Activated CD8-positive, alpha-beta memory T cell treated with anti-CD3 and anti-CD28 coated beads, Interleukin-2, amount 50 U/mL, for 24 hours (primary cell): ENCODE measurements around the gene MTERF4.
A peak's percentile ranks its signal among the peaks of the same experiment; 100 is the strongest.

Experiments
- DNase-seq: peaks from one replicate; pipeline ENCODE4 v3.0.0-alpha.2; 2020; ENCODE audit errors: extremely low read depth

Gene MTERF4

GRCh38 chr2:241102239-241102803 lies at the start of gene MTERF4:
TSS of gene MTERF4 (minus strand) at chr2:241102287. CDS start at chr2:241102273, 14 bp downstream.
- DNase-seq, result peak; percentile 76

GRCh38 chr2:241150660-241151530 lies 48.8 kb upstream of the MTERF4 start:
- DNase-seq, result no peak

- peak; percentile 85 for DNase-seq
Measured at GRCh38 chr2:241149925-241150659, 48.0 kb upstream of the MTERF4 start, which contains the start of gene PPP1R7. TSS of gene PPP1R7 (plus strand) at chr2:241150467. CDS start at chr2:241150496, 29 bp downstream.

- DNase-seq, result no peak
Measured at GRCh38 chr2:241149675-241149924, 47.5 kb upstream of the MTERF4 start.

- peak; percentile 89 for DNase-seq
Measured at GRCh38 chr2:241148891-241149674, 47.0 kb upstream of the MTERF4 start, which contains the start of gene PASK. TSS of gene PASK (minus strand) at chr2:241149472. CDS start at chr2:241143032, 6,440 bp downstream.

GRCh38 chr2:241148239-241148638 lies 46.2 kb upstream of the MTERF4 start:
- DNase-seq, result no peak

GRCh38 chr2:241147336-241147735 lies 45.2 kb upstream of the MTERF4 start:
- DNase-seq, result no peak

GRCh38 chr2:241146286-241146685 lies 44.2 kb upstream of the MTERF4 start:
- no peak for DNase-seq

- no peak for DNase-seq
Measured at GRCh38 chr2:241142593-241142992, 40.5 kb upstream of the MTERF4 start.

- no peak for DNase-seq
Measured at GRCh38 chr2:241142063-241142462, 40.0 kb upstream of the MTERF4 start.

- no peak for DNase-seq
Measured at GRCh38 chr2:241141214-241141770, 39.2 kb upstream of the MTERF4 start.

- DNase-seq, result no peak
Measured at GRCh38 chr2:241140445-241140840, 38.4 kb upstream of the MTERF4 start.

- DNase-seq, result no peak
Measured at GRCh38 chr2:241139531-241140444, 37.7 kb upstream of the MTERF4 start.

- DNase-seq, result no peak
Measured at GRCh38 chr2:241138471-241138870, 36.4 kb upstream of the MTERF4 start.

- DNase-seq, result no peak
Measured at GRCh38 chr2:241137276-241138190, 35.4 kb upstream of the MTERF4 start.

- no peak for DNase-seq
Measured at GRCh38 chr2:241136661-241137260, 34.7 kb upstream of the MTERF4 start.

- DNase-seq, result no peak
Measured at GRCh38 chr2:241136191-241136590, 34.1 kb upstream of the MTERF4 start.

GRCh38 chr2:241135737-241136136 lies 33.6 kb upstream of the MTERF4 start:
- DNase-seq, result no peak

- no peak for DNase-seq
Measured at GRCh38 chr2:241134711-241135110, 32.6 kb upstream of the MTERF4 start.
